Transverse colon (tissue), 4 donors: ENCODE data around the gene ATP6V0E1. TPM values are rescaled to one million over a fixed set of nuclear protein-coding genes. Genes with fewer than 3 reads are reported as not detected.

Experiments used
- DNase-seq: peaks from one replicate; pipeline ENCODE4 v3.0.0-alpha.2; 2019
- H3K27ac ChIP-seq, 4 donors: fragments of 200-600 bp; sonication (generic); 2 replicates each; pipeline ENCODE4 v1.5.1; 2016 to 2018; ENCODE audit warnings: inconsistent platforms in 4 of 4
- H3K27me3 ChIP-seq: fragments of 200-600 bp; sonication (generic); 2 replicates; pipeline ENCODE4 v1.5.1; 2017; ENCODE audit warnings: inconsistent platforms
- H3K36me3 ChIP-seq, 4 donors: fragments of 200-600 bp; sonication (generic); 2 replicates each; pipeline ENCODE4 v1.5.1; 2017 to 2019; ENCODE audit warnings: inconsistent platforms in 4 of 4
- H3K4me1 ChIP-seq, 4 donors: fragments of 200-600 bp; sonication (generic); 2 replicates each; pipeline ENCODE4 v1.5.1; 2017 to 2020; ENCODE audit warnings: inconsistent platforms in 4 of 4
- H3K4me3 ChIP-seq, 4 donors: fragments of 200-600 bp; sonication (generic); 1 replicate in 1 of 4; 2 replicates in 3 of 4; pipeline versions ENCODE4 v1.5.1 to v1.6.1; 2017 to 2019; ENCODE audit warnings: inconsistent platforms in 4 of 4
- H3K9me3 ChIP-seq, 2 donors: fragments of 200-600 bp; sonication (generic); 2 replicates each; pipeline ENCODE4 v1.5.1; 2017 to 2019; ENCODE audit warnings: inconsistent platforms in 2 of 2
- CTCF ChIP-seq, 5 experiments: fragments of 200-600 bp in 3 of 5; fragments of 450-650 bp in 2 of 5; sonication (generic) in 3 of 5; IDR thresholded peaks; 1 replicate in 2 of 5; 2 replicates in 3 of 5; pipeline ENCODE4 v1.5.1; 2016 to 2017; ENCODE audit warnings: antibody characterized with exemption in 5 of 5, inconsistent platforms in 3 of 5, mild to moderate bottlenecking in 2 of 5, moderate library complexity in 1 of 5
- EP300 ChIP-seq: sonication (generic); formaldehyde crosslinking; IDR thresholded peaks from one replicate; pipeline ENCODE4 v1.6.1; 2017; ENCODE audit warnings: antibody characterized with exemption, low read depth
- POLR2A ChIP-seq: fragments of 450-650 bp; IDR thresholded peaks from one replicate; pipeline ENCODE4 v1.6.1; 2016; ENCODE audit warnings: antibody characterized with exemption, mild to moderate bottlenecking, moderate library complexity
- POLR2AphosphoS5 ChIP-seq, 3 donors: sonication (generic); formaldehyde crosslinking; IDR thresholded peaks; one replicate each; pipeline ENCODE4 v1.6.1; 2016; ENCODE audit warnings: antibody characterized with exemption in 3 of 3
- WGBS, 2 donors: methylation state at CpG; one replicate each; pipeline ENCODE4 v1.1.5; 2018; ENCODE audit warnings: low coverage in 1 of 2; 5-methylcytosine and 5-hydroxymethylcytosine counted together
- in situ Hi-C, 4 donors: fragments of 200-750 bp; cut with MboI; loops; one replicate each; pipeline versions ENCODE4 v1.15.0 to v1.15.1; 2017; ENCODE audit warnings: low sequenced_read_pairs in 3 of 4, low pct_ligation_motif_present in 1 of 4, low pct_unique_long_range_greater_than_20kb in 1 of 4
- intact Hi-C: fragments of 100-400 bp; cut with DNase I; formaldehyde crosslinking; loops from one replicate; pipeline ENCODE4 v1.15.1; 2023; ENCODE audit warnings: low total_unique reads
- total RNA-seq, 4 donors: library from RNA; depleted of rRNA; stranded (reverse); fragments of >200 nt; gene quantifications; one replicate each; pipeline ENCODE4 v1.1.0, GENCODE V29; 2016

Gene ATP6V0E1
- 100 to 1,000 TPM in 3 of 4 donors, 10 to 100 TPM in 1; 60.9 to 212 (median 138) TPM for total RNA-seq

DNA sequence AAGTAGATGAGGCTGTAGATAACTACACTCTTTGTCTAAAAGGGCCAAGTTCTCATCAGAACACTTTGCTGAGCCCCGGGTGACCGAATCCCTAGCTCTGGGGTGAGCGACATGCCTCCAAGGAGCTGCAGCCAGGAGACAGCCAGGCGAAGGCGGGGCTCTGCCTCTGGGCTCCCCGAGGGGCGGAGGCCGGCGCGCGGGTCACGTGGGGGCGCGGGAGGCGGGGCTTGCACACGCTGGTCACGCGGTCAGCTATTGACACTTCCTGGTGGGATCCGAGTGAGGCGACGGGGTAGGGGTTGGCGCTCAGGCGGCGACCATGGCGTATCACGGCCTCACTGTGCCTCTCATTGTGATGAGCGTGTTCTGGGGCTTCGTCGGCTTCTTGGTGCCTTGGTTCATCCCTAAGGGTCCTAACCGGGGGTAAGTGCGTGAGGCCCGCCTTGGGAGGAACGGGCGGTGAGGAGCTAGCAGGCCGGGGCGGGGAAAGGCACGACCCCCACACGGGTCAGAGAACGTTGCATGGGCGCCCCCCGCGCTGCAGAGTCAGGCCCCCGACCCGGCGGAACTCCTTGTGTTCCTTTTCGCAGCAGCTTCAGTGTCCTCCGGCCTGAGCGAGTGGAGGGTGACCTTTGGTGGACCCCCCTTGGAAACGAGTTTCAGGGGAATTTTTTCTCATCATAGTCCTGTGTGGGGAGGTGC lies at the start of gene ATP6V0E1:
ATP6V0E1 (plus strand) TSS at position 230 of the 702 bp plus-strand sequence; CDS start at position 320, 90 bp downstream.
- Histone ChIP-seq H3K4me1 (peaks cover 0 to 27% (median 9%) of the 10 kb centered on the region in 4 donors), H3K9me3 (no peaks in the 10 kb centered on the region), H3K36me3 (peaks cover 0 to 10% (median 0%) of the 10 kb centered on the region in 4 donors), H3K27ac (peak within 1 kb of the TSS; percentile 94 to 97 (median 95)), H3K4me3 (peak within 1 kb of the TSS; percentile 52 to 94 (median 76)), H3K27me3 (no peaks in the 10 kb centered on the region)
- intact Hi-C loops = loop anchor here (5.0 to 10.0 kb wide), 2 partner anchors 74 to 161 kb away; partner anchors contain the start of genes BNIP1 and CREBRF
- WGBS, 2 donors = 0% methylated on average over 33 of the region's 49 CpGs; no CpG with 5 or more reads in 1 of the 2 donors
- in situ Hi-C loops = loop anchor here in 3 of 4 donors (10.0 kb wide), 1 partner anchor 161 kb away; the partner anchor contains the start of gene BNIP1 (in 3 of the 3)
- DNase-seq = peak; percentile 98
- peak; percentile 86 for TF ChIP-seq POLR2A
- TF ChIP-seq EP300 = no peak
- peak; percentile 94 to 95 (median 94) for TF ChIP-seq POLR2AphosphoS5 (IDR thresholded peaks at IDR 0.05)
- no peak for TF ChIP-seq CTCF (IDR thresholded peaks at IDR 0.05)

DNA sequence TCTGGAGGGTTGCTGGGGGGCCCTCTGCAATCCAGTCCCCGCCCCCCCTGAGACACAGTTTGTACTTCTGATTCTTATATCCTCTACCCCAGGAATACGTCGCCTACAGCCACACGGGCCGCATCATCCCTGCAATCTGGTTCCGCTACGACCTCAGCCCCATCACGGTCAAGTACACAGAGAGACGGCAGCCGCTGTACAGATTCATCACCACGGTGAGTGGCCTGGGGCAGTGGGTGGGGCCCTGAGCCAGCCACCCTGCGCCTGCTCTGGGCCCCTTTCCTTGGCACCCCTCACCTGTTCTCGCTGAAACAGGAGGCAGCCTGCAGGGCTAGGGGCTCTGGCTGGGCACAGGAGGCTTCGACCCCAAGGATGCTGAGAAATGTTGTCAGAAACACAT lies 48.5 kb upstream of the ATP6V0E1 start:
- TF ChIP-seq POLR2AphosphoS5 (IDR thresholded peaks at IDR 0.05) (no peak), POLR2A (no peak), EP300 (no peak), CTCF (IDR thresholded peaks at IDR 0.05) (no peak)
- 88% methylated on average over 14 of the region's 14 CpGs; no CpG with 5 or more reads in 1 of the 2 donors for WGBS, 2 donors
- Histone ChIP-seq H3K4me1 (peaks cover 0 to 4% (median 0%) of the 10 kb centered on the region in 4 donors), H3K4me3 (no peak overlapping the region), H3K9me3 (no peaks in the 10 kb centered on the region), H3K27ac (no peak overlapping the region), H3K27me3 (no peaks in the 10 kb centered on the region), H3K36me3 (peaks cover 0 to 36% (median 14%) of the 10 kb centered on the region in 4 donors)
- no peak for DNase-seq
- intact Hi-C loops (no loop called here), in situ Hi-C loops (loop anchor here in 3 of 4 donors (10.0 to 25.0 kb wide), 3 partner anchors 220 to 473 kb away; partner anchors contain the start of gene SH3PXD2B (in 2 of the 3))

DNA sequence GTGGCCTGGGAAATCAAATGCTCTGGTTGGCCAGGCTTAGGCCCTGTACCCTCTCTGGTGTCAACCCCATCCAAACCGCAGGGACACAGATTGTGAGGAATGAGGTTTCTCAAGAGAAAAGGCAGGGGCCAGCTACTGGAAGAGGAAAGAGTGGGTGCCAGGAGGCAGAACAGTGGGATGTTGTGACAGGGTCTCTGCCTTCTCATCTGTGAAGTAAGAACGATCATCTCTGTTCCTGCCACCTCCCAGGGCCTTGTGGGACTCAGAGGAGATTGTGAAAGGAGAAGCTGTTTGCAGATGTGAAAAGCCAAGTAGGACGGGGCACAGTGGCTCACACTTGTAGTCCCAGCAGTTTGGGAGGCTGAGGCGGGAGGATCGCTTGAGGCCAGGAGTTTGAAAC lies 47.2 kb upstream of the ATP6V0E1 start:
- peaks cover 0 to 4% (median 0%) of the 10 kb centered on the region in 4 donors for H3K4me1 ChIP-seq
- H3K9me3 ChIP-seq = no peaks in the 10 kb centered on the region
- no peak for TF ChIP-seq CTCF (IDR thresholded peaks at IDR 0.05)
- no peak for TF ChIP-seq POLR2AphosphoS5 (IDR thresholded peaks at IDR 0.05)
- no peak for TF ChIP-seq EP300
- TF ChIP-seq POLR2A = no peak
- H3K4me3 ChIP-seq = no peak overlapping the region
- H3K27ac ChIP-seq = no peak overlapping the region
- intact Hi-C loops (no loop called here), in situ Hi-C loops (loop anchor here in 3 of 4 donors (10.0 to 25.0 kb wide), 3 partner anchors 222 to 474 kb away; partner anchors contain the start of gene SH3PXD2B (in 2 of the 3))
- 85 to 92% methylated on average over 2 to 5 of the region's 5 CpGs for WGBS, 2 donors
- no peak for DNase-seq
- peaks cover 0 to 36% (median 14%) of the 10 kb centered on the region in 4 donors for H3K36me3 ChIP-seq
- no peaks in the 10 kb centered on the region for H3K27me3 ChIP-seq

DNA sequence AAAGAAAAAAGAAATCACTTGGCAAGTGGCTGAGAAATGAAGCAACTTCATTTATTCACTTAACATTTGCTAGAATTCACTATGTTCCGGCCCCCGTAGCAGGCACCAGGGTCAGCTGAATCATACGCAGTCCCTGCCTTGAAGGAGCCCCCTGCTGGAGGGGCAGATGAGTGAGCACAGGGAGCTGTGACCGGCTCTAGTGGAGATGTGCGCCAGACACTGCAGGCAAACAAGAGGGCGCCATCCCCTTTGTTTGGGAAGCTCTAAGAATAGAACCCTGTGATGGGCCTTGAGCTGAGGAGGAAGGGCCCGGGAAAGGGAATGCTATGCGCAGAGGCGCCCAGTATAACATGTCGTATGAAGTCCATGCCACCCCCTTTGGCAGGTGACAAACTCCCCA lies 44.5 kb upstream of the ATP6V0E1 start:
- no peak overlapping the region for H3K27ac ChIP-seq
- WGBS, 2 donors = 80 to 83% methylated on average over 3 to 10 of the region's 10 CpGs
- no peak overlapping the region for H3K4me3 ChIP-seq
- intact Hi-C loops = no loop called here
- in situ Hi-C loops = loop anchor here in 3 of 4 donors (10.0 to 25.0 kb wide), 3 partner anchors 224 to 477 kb away; partner anchors contain the start of gene SH3PXD2B (in 2 of the 3)
- H3K4me1 ChIP-seq = no peaks in the 10 kb centered on the region
- DNase-seq = no peak
- H3K36me3 ChIP-seq = peaks cover 0 to 61% (median 16%) of the 10 kb centered on the region in 4 donors
- H3K27me3 ChIP-seq = no peaks in the 10 kb centered on the region
- TF ChIP-seq EP300 (no peak), POLR2A (no peak), CTCF (IDR thresholded peaks at IDR 0.05) (peak in 3 of 5 experiments; percentile 11 to 27 (median 14))
- no peaks in the 10 kb centered on the region for H3K9me3 ChIP-seq
